ENCODE results near the gene FAM131B.

FAM131B gene

DNA sequence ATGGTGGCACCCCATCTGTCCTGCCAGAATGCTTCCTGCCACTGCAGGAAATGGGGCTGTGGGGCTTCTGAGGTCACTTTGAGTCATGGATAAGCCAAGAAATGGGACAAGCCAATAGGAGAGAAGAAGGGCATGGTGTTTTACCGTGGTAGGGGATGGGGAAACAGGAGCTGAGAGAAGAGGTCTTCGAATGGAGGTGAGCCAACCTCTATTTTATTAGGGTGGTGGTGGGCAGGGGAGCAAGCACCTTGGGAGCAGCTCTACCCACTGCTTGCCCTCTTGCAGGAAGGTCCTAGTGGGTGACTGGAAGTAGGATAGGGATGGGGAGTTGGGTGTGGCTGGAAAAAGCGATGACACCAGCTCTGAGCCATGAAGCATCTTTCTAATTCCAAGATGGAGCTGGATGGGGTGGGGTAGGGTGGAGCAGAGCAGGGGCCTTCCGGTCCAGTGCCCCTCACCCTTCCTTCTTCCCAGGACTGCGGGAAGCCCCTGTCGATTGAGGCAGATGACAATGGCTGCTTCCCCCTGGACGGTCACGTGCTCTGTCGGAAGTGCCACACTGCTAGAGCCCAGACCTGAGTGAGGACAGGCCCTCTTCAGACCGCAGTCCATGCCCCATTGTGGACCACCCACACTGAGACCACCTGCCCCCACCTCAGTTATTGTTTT, 27.7 kb upstream of the FAM131B start:
- DNase-seq (ENCODE audit: low read depth), result no peak
- TF ChIP-seq, protein P1, sequence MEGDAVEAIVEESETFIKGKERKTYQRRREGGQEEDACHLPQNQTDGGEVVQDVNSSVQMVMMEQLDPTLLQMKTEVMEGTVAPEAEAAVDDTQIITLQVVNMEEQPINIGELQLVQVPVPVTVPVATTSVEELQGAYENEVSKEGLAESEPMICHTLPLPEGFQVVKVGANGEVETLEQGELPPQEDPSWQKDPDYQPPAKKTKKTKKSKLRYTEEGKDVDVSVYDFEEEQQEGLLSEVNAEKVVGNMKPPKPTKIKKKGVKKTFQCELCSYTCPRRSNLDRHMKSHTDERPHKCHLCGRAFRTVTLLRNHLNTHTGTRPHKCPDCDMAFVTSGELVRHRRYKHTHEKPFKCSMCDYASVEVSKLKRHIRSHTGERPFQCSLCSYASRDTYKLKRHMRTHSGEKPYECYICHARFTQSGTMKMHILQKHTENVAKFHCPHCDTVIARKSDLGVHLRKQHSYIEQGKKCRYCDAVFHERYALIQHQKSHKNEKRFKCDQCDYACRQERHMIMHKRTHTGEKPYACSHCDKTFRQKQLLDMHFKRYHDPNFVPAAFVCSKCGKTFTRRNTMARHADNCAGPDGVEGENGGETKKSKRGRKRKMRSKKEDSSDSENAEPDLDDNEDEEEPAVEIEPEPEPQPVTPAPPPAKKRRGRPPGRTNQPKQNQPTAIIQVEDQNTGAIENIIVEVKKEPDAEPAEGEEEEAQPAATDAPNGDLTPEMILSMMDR (IDR thresholded peaks at IDR 0.05; ENCODE audit: control insufficient read depth, extremely low read depth, insufficient read depth), result no peak
- no peak overlapping the region for H3K4me3 ChIP-seq (ENCODE audit: low read depth, low read length)

DNA sequence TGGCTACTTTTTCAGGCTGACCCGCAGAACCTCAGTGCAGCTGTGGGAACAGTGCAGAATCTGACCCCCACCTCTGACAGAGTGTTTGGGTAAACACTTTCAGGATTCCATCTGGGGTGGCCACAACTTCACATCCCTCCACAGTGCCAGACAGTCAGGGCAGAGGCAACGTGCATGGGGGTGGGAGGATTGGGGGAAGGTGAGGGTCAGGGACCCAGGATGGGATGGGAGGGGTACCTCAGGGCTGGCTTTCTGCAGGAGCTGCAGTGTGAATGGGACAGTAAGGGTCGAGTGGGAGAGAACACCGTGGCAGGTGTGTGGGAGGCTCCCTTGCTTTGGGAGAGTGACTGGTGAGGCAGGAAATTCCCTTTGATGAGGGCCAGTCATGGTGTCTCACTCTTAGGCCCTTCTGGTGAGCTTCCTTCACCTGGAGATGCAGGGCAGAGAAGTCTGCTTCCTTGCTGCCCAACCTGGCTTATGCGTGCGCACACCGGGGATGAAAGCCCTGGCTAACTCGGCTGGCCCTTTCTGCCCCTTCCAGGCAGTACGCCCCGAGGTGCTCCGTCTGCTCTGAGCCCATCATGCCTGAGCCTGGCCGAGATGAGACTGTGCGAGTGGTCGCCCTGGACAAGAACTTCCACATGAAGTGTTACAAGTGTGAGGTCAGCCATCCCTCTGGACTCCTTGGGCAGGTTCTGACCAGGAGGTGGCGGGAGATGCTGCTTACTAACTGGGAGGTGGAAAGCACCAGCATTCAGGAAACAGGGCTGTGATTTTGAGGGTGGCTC, 27.0 kb upstream of the FAM131B start:
- H3K4me3 ChIP-seq (ENCODE audit: low read depth, low read length), result no peak overlapping the region
- TF ChIP-seq, protein P1 (IDR thresholded peaks at IDR 0.05; ENCODE audit: control insufficient read depth, extremely low read depth, insufficient read depth), result no peak
- DNase-seq (ENCODE audit: low read depth), result no peak

DNA sequence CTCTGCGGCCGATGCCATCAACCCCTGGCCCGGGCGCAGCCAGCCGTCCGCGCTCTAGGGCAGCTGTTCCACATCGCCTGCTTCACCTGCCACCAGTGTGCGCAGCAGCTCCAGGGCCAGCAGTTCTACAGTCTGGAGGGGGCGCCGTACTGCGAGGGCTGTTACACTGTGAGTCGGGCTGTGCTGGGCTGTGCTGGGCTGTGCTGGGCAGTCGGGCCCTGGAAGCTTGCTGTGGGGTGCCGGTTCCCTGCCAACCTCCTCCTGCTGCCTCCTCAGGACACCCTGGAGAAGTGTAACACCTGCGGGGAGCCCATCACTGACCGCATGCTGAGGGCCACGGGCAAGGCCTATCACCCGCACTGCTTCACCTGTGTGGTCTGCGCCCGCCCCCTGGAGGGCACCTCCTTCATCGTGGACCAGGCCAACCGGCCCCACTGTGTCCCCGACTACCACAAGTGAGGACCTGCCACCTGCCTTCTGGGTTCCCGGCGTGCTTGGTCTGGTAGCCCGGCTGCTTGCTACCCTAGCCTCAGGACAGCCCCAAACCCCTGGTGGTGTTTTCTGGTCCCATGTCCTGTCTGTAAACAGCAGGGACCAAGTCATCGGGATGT, 26.1 kb upstream of the FAM131B start:
- TF ChIP-seq, protein P1 (IDR thresholded peaks at IDR 0.05; ENCODE audit: control insufficient read depth, extremely low read depth, insufficient read depth), result no peak
- no peak for DNase-seq (ENCODE audit: low read depth)
- H3K4me3 ChIP-seq (ENCODE audit: low read depth, low read length), result no peak overlapping the region

DNA sequence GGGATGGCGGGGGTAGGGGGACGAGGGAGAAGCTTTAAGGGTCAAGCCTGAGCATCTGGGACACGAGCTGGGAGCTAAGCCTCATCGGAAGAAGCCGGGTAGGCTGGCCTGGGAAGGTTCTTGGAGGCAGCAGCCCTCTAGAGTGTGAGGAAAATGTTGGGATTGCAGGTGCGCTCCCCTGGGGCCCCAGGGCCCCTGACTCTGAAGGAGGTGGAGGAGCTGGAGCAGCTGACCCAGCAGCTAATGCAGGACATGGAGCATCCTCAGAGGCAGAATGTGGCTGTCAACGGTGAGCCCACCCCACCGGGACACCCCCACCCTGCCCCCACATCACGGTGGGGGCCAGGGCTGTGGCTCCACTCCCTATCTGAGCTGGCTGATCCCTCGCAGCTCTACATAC, 25.5 kb upstream of the FAM131B start:
- DNase-seq (ENCODE audit: low read depth), result no peak
- no peak overlapping the region for H3K4me3 ChIP-seq (ENCODE audit: low read depth, low read length)
- TF ChIP-seq, protein P1 (IDR thresholded peaks at IDR 0.05; ENCODE audit: control insufficient read depth, extremely low read depth, insufficient read depth), result no peak

DNA sequence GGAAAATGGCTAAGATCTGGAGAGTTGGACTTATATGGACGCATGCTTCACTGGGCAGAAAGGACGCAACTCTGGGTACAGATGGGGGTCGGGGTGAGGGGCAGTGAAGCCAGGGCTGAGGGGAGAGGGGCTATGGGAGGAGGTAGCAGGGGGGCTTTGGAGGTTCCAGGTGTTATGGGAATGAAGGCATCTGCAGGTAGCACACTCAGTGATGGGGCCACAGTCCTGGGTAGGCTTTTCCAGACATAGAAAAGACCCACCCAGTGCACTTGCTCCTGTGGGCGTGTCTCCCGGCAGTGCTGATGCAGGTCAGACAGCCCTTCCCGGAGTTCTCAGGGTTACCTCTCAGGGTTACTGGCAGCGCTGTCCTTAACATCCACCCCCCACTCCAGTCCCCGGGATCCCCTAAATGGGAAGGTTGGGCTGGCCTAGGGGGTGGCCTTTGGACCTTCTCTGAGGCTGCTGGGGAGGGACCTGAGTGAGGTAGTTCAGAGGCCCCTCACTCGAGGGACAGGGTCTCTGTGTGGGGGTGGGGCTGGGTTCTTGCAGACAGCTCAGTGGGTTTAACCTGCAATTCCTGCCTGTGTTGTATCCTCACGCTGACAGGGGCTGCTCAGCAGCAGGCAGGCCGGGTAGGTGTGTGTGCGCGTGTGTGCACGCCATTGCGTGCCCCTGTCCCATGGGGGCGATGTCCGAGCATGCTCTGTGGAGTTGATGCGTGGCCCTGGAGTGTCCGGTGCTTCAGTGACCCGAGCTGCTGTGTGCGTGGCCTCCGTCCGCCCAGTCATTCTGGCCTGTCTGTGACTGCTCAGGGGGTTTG, 24.9 kb upstream of the FAM131B start:
- DNase-seq (ENCODE audit: low read depth), result no peak
- TF ChIP-seq, protein P1 (IDR thresholded peaks at IDR 0.05; ENCODE audit: control insufficient read depth, extremely low read depth, insufficient read depth), result no peak
- no peak overlapping the region for H3K4me3 ChIP-seq (ENCODE audit: low read depth, low read length)

DNA sequence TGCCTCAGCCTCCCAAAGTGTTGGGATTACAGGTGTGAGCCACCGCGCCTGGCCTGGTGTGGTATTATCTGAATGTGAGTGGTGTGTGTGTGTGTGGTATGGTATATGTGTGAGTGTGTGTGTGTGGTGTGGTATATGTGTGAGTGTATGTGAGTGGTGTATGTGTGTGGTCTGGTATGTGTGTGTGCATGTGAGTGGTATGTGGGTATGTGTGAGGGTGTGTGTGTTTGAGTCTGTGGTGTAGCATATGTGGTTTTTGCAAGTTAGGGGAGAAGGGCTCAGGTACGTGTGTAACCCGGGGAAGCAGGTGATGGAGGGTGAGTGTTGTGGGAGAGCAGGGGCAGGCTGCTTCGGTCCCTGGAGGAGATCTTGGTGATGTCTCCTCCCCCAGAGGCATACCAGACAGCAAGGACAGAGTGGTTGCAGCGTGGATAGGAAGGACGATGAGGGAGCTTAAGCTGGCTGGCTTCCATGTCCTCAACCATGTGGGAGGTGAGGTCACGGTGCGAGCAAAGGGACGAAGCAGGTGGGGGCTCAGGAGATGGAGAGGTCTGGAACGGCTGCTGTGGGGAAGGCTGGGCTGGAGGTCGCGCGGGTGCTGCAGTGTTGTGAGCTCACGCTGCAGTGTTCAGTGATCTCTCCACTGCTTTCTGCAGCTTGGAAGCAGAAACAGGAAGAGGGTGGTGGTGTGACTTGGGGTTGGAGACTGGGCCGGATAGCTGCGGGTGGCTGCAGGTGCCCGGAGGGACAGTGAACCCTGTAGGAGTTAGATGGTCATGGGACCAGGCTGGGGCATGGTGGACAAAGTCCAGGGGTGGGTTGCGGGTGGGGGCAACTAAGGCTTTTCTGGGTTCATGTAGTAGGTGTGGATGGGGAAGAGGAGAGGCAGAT, 23.6 kb upstream of the FAM131B start:
- no peak for DNase-seq (ENCODE audit: low read depth)
- TF ChIP-seq, protein P1 (IDR thresholded peaks at IDR 0.05; ENCODE audit: control insufficient read depth, extremely low read depth, insufficient read depth), result no peak
- H3K4me3 ChIP-seq (ENCODE audit: low read depth, low read length), result no peak overlapping the region
